Hepatocyte (in vitro differentiated cells): ENCODE data around the gene PTPN5.

Experiments used
- EZH2 ChIP-seq: fragments of 200-600 bp; sonication (generic); IDR thresholded peaks from 2 replicates; pipeline ENCODE4 v1.6.1; 2016; ENCODE audit warnings: antibody characterized with exemption, mild to moderate bottlenecking, borderline replicate concordance
- TF ChIP-seq, protein P1 (sequence below): fragments of 200-600 bp; sonication (generic); IDR thresholded peaks from 2 replicates; pipeline ENCODE4 v1.5.1; 2016; ENCODE audit warnings: antibody characterized with exemption, mild to moderate bottlenecking; ENCODE audit not compliant: poor library complexity

DNA sequence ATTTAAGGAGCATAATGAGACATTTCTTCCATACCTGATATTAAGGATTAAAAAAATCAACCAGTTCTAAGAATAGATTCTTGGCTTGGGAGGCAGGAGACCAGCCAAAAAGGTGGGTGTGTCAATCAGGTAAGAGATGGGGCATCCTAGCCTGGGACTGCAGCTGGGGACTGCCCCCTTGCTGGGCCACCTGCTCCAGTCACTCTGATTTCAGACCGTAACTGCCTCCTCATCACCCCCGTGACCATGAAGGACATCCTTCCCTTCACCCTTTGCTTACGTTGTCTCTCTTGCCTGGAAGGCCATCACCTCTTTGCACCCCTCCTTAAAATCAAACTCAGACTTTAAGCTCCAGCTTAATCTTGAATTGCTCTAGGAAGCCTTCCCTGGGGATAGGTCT lies 17.9 kb downstream of the PTPN5 start:
- TF ChIP-seq, protein P1, sequence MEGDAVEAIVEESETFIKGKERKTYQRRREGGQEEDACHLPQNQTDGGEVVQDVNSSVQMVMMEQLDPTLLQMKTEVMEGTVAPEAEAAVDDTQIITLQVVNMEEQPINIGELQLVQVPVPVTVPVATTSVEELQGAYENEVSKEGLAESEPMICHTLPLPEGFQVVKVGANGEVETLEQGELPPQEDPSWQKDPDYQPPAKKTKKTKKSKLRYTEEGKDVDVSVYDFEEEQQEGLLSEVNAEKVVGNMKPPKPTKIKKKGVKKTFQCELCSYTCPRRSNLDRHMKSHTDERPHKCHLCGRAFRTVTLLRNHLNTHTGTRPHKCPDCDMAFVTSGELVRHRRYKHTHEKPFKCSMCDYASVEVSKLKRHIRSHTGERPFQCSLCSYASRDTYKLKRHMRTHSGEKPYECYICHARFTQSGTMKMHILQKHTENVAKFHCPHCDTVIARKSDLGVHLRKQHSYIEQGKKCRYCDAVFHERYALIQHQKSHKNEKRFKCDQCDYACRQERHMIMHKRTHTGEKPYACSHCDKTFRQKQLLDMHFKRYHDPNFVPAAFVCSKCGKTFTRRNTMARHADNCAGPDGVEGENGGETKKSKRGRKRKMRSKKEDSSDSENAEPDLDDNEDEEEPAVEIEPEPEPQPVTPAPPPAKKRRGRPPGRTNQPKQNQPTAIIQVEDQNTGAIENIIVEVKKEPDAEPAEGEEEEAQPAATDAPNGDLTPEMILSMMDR, result no peak
- TF ChIP-seq EZH2, result no peak
